ENCODE data around the gene RMI2. TPM values are rescaled to one million over a fixed set of nuclear protein-coding genes. Genes with fewer than 3 reads are reported as not detected.

RMI2 gene
- total and polyA plus RNA-seq, 9 of the 15 experiments (the other 6 are each of a cell fraction or from before 2014, with no cell fraction given), result 8.0 to 43.4 (median 32.5) TPM

DNA sequence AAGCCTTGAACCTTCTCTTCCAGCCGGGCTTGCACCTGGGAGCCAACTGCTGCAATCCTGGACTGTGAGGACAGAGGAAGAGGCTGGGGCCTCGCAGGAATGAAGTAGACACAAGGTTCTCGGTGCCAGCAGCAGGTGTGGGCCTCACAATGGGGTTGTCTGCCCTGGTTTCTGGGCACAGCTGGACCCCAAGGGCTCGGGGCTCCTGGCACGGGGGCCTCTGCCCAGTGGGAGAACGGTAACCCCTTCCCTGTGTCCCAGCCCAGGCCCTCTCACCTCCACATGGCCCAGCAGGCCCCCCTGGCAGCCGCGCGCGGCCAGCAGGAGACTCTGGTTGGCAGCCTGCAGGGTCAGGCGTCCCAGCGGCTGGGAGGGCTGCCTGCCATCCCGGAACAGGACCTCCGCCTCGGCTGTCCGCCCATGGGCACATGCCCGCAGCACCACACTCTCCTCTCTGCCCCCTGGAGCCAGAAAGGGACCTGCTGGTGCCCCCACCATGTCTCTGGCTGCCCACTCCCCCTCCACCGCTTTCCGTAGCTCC is 46.9 kb downstream of the RMI2 start:
- H3K4me1 ChIP-seq (replicated peaks in 1 of 2; ENCODE audit: control insufficient read depth in 2 of 2, insufficient read depth in 2 of 2, low read length in 2 of 2), result peaks cover 2 to 21% of the 10 kb centered on the region in 2 experiments; a peak in 2 of 5 replicates
- WGBS (ENCODE audit: insufficient coverage, low coverage, missing lambda C conversion rate), result 6% methylated on average over 17 of the region's 19 CpGs
- POLR2A ChIA-PET, result interaction anchor here (0.8 kb wide), 1 partner anchor 8 kb away, joined by 3 read pairs; no protein-coding TSS in a partner anchor
- H3K9me3 ChIP-seq (replicated peaks; ENCODE audit: control insufficient read depth, insufficient read depth, low read depth, low read length), result no peaks in the 10 kb centered on the region
- no peaks in the 10 kb centered on the region for H3K9me1 ChIP-seq (ENCODE audit: control insufficient read depth, insufficient read depth, low read length)
- CTCF ChIA-PET (ENCODE audit: low intra/inter-chr PET ratio), result no interaction called here
- no peak overlapping the region for H2AFZ ChIP-seq (ENCODE audit: low read depth, low read length)
- intact Hi-C loops (cut with micrococcal nuclease), result no loop called here
- BruUV-seq (replicated peaks), result no TSS peak
- in situ Hi-C loops (cut with MboI), result no loop called here
- no peak overlapping the region for H3K27ac ChIP-seq (ENCODE audit: extremely low read depth, low read depth, low read length)
- no peak for TF ChIP-seq ZNF764 (CRISPR knock-in tag; IDR thresholded peaks at IDR 0.05; ENCODE audit: low read depth)
- TF ChIP-seq, protein P1, sequence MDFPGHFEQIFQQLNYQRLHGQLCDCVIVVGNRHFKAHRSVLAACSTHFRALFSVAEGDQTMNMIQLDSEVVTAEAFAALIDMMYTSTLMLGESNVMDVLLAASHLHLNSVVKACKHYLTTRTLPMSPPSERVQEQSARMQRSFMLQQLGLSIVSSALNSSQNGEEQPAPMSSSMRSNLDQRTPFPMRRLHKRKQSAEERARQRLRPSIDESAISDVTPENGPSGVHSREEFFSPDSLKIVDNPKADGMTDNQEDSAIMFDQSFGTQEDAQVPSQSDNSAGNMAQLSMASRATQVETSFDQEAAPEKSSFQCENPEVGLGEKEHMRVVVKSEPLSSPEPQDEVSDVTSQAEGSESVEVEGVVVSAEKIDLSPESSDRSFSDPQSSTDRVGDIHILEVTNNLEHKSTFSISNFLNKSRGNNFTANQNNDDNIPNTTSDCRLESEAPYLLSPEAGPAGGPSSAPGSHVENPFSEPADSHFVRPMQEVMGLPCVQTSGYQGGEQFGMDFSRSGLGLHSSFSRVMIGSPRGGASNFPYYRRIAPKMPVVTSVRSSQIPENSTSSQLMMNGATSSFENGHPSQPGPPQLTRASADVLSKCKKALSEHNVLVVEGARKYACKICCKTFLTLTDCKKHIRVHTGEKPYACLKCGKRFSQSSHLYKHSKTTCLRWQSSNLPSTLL (IDR thresholded peaks at IDR 0.05), result no peak
- TF ChIP-seq HNRNPUL1 (IDR thresholded peaks at IDR 0.05; ENCODE audit: low read length), result no peak
- TF ChIP-seq ZNF23 (CRISPR knock-in tag; IDR thresholded peaks at IDR 0.05), result no peak
- TF ChIP-seq YBX1 (IDR thresholded peaks at IDR 0.05), result no peak
- TF ChIP-seq, protein P2, sequence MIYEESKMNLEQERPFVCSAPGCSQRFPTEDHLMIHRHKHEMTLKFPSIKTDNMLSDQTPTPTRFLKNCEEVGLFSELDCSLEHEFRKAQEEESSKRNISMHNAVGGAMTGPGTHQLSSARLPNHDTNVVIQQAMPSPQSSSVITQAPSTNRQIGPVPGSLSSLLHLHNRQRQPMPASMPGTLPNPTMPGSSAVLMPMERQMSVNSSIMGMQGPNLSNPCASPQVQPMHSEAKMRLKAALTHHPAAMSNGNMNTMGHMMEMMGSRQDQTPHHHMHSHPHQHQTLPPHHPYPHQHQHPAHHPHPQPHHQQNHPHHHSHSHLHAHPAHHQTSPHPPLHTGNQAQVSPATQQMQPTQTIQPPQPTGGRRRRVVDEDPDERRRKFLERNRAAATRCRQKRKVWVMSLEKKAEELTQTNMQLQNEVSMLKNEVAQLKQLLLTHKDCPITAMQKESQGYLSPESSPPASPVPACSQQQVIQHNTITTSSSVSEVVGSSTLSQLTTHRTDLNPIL (CRISPR knock-in tag; IDR thresholded peaks at IDR 0.05), result no peak
- no peak for TF ChIP-seq MAFG (tag; conservative IDR thresholded peaks at IDR 0.05)
- no peak for TF ChIP-seq ZNF184 (CRISPR knock-in tag; IDR thresholded peaks at IDR 0.05)
- TF ChIP-seq DACH1 (IDR thresholded peaks at IDR 0.05; ENCODE audit: partially characterized antibody), result no peak
- TF ChIP-seq RBFOX2 (IDR thresholded peaks at IDR 0.05; ENCODE audit: low read depth, low read length), result no peak
- TF ChIP-seq ZNF445 (CRISPR knock-in tag; IDR thresholded peaks at IDR 0.05; ENCODE audit: low read depth), result no peak
- no peak for TF ChIP-seq BHLHE40 (IDR thresholded peaks at IDR 0.05; ENCODE audit: low read length)
- TF ChIP-seq TRIM24 (IDR thresholded peaks at IDR 0.05), result no peak
- TF ChIP-seq ZNF699 (CRISPR knock-in tag; IDR thresholded peaks at IDR 0.05; ENCODE audit: insufficient replicate concordance), result no peak
- TF ChIP-seq ZSCAN29 (IDR thresholded peaks at IDR 0.05), result no peak
- no peak for TF ChIP-seq CREBBP (IDR thresholded peaks at IDR 0.05; ENCODE audit: low read depth, low read length)
- H3K4me2 ChIP-seq (ENCODE audit: insufficient read depth, low read length), result no peak overlapping the region
- no peaks in the 10 kb centered on the region for H3K36me3 ChIP-seq (ENCODE audit: control insufficient read depth, insufficient read depth, low read length)
- ATAC-seq, result no peak
- peaks cover 16 to 75% of the 10 kb centered on the region in 2 experiments; a peak in 3 of 5 replicates for H3K27me3 ChIP-seq (ENCODE audit: control insufficient read depth in 2 of 2, insufficient read depth in 2 of 2, low read length in 2 of 2)
- H4K20me1 ChIP-seq (replicated peaks; ENCODE audit: control insufficient read depth, insufficient read depth, low read length), result peaks cover 6% of the 10 kb centered on the region; the same call in 1 of the 2 replicates
- H3K9ac ChIP-seq (ENCODE audit: insufficient read depth in 1 of 2, low read depth in 2 of 2, low read length in 2 of 2), result no peak overlapping the region
- no peaks in the 10 kb centered on the region for H3K79me2 ChIP-seq (ENCODE audit: control insufficient read depth, insufficient read depth, low read length)
- FAIRE-seq, result no peak
- DNase-seq (ENCODE audit: extremely low read depth in 1 of 4, low spot score in 3 of 4), result no peak
- no peak overlapping the region for H3K4me3 ChIP-seq
